ENCODE data around the gene WNT3A. TPM values are rescaled to one million over a fixed set of nuclear protein-coding genes. Genes with fewer than 3 reads are reported as not detected.

WNT3A gene
- total RNA-seq, 1 donor from 2014 or later = 10.1 TPM

- no peaks in the 10 kb centered on the region for H3K9me3 ChIP-seq
- H3K27ac ChIP-seq = peak overlapping the region; percentile 86
- DNase-seq = no peak
Measured at GRCh38 chr1:228108742-228109072, 101.9 kb downstream of the WNT3A start.

GRCh38 chr1:228109073-228109961, 102.5 kb downstream of the WNT3A start, which contains the start of gene MRPL55:
TSS of gene MRPL55 (minus strand) at chr1:228109299. CDS start at chr1:228108260, 1,039 bp downstream.
- Histone ChIP-seq H3K36me3 (peaks cover 21% of the 10 kb centered on the region), H3K4me1 (peaks cover 22% of the 10 kb centered on the region), H3K4me3 (peak within 1 kb of the TSS; percentile 76), H3K9me3 (no peaks in the 10 kb centered on the region), H3K27ac (peak within 1 kb of the TSS; percentile 86), H3K27me3 (no peaks in the 10 kb centered on the region)
- intact Hi-C loops (cut with DNase I) = no loop called here
- no peak for TF ChIP-seq CTCF (IDR thresholded peaks at IDR 0.05)
- DNase-seq (peak; percentile 99), ATAC-seq (peak; percentile 98)

More at GRCh38 chr1:228108742-228109072, 101.9 kb downstream of the WNT3A start:
- Histone ChIP-seq H3K27me3 (no peaks in the 10 kb centered on the region), H3K4me1 (peaks cover 27% of the 10 kb centered on the region), H3K36me3 (peaks cover 21% of the 10 kb centered on the region), H3K4me3 (peak overlapping the region; percentile 76)
- no peak for TF ChIP-seq CTCF (IDR thresholded peaks at IDR 0.05)
- ATAC-seq = no peak
- intact Hi-C loops (cut with DNase I) = no loop called here

- peak overlapping the region; percentile 76 for H3K4me3 ChIP-seq
- ATAC-seq (peak; percentile 7), DNase-seq (no peak)
- no peaks in the 10 kb centered on the region for H3K9me3 ChIP-seq
- intact Hi-C loops (cut with DNase I) = no loop called here
- peaks cover 22% of the 10 kb centered on the region for H3K4me1 ChIP-seq
- H3K27me3 ChIP-seq = no peaks in the 10 kb centered on the region
- peak overlapping the region; percentile 86 for H3K27ac ChIP-seq
- no peak for TF ChIP-seq CTCF (IDR thresholded peaks at IDR 0.05)
- H3K36me3 ChIP-seq = peaks cover 21% of the 10 kb centered on the region
Measured at GRCh38 chr1:228109962-228110488, 103.2 kb downstream of the WNT3A start.

GRCh38 chr1:228110556-228110955, 103.8 kb downstream of the WNT3A start:
- peak overlapping the region; percentile 76 for H3K4me3 ChIP-seq
- TF ChIP-seq CTCF (IDR thresholded peaks at IDR 0.05) = no peak
- DNase-seq = no peak

More at GRCh38 chr1:228110556-228110955, 103.8 kb downstream of the WNT3A start:
- ATAC-seq = no peak
- no peaks in the 10 kb centered on the region for H3K27me3 ChIP-seq
- peak overlapping the region; percentile 86 for H3K27ac ChIP-seq
- intact Hi-C loops (cut with DNase I) = no loop called here
- H3K36me3 ChIP-seq = peaks cover 21% of the 10 kb centered on the region
- no peaks in the 10 kb centered on the region for H3K9me3 ChIP-seq
- peaks cover 22% of the 10 kb centered on the region for H3K4me1 ChIP-seq

Small RNAs within 50 kb of the gene (microRNA-seq; reads per million reads assigned to microRNA genes)
- gene MIR3620 (ENCODE audit: borderline microRNAs expressed) = 0.66 reads per million

Other genes with a start within 250 kb of the WNT3A start
- gene PRSS38, start 191.3 kb upstream of the WNT3A start, total RNA-seq = not detected
- gene WNT9A, start 59.1 kb upstream of the WNT3A start, total RNA-seq = 10.2 TPM
- gene ARF1, start 75.7 kb downstream of the WNT3A start, total RNA-seq = 397 TPM
- 12.5 TPM for gene C1orf35, start 96.3 kb downstream of the WNT3A start, total RNA-seq
- 39.9 TPM for gene MRPL55, start 102.3 kb downstream of the WNT3A start, total RNA-seq
- gene GUK1, start 133.3 kb downstream of the WNT3A start, total RNA-seq = 203 TPM
- gene GJC2, start 142.9 kb downstream of the WNT3A start, total RNA-seq = 6.9 TPM
- gene IBA57, start 158.8 kb downstream of the WNT3A start, total RNA-seq = 13.0 TPM
- gene OBSCN, start 201.0 kb downstream of the WNT3A start, total RNA-seq = 39.4 TPM

Data from upper lobe of right lung (tissue), 1 donor.